NB4 (cell line): ENCODE results near the gene IL32.

ENCODE experiments used
- CTCF ChIP-seq: IDR thresholded peaks from one replicate; pipeline ENCODE4 v1.5.1; 2012; ENCODE audit warnings: low read depth, low read length
- MYC ChIP-seq: IDR thresholded peaks from 2 replicates; pipeline ENCODE4 v1.6.1; 2011; ENCODE audit warnings: low read depth, low read length
- POLR2A ChIP-seq: IDR thresholded peaks from 2 replicates; pipeline ENCODE4 v1.6.1; 2011; ENCODE audit warnings: mild to moderate bottlenecking; ENCODE audit not compliant: insufficient read length; ENCODE audit errors: extremely low read depth

GRCh38 chr16:3035289-3035971 lies 30.0 kb upstream of the IL32 start:
- TF ChIP-seq CTCF (no peak), POLR2A (no peak), MYC (no peak)
